Neural crest cell (in vitro differentiated cells): ENCODE results near the gene OPN3. TPM values are rescaled to one million over a fixed set of nuclear protein-coding genes. Genes with fewer than 3 reads are reported as not detected.

Experiments used
- DNase-seq: peaks from one replicate; pipeline ENCODE4 v3.0.0; 2021; ENCODE audit warnings: low read depth, mixed read lengths, low spot score
- H3K27ac Mint-ChIP-seq: one replicate; pipeline ENCODE4 v1.8.0; 2021; ENCODE audit warnings: mild to moderate bottlenecking, mixed read lengths; ENCODE audit not compliant: unreplicated experiment
- H3K27me3 Mint-ChIP-seq: 2 replicates; pipeline ENCODE4 v1.8.0; 2021; ENCODE audit warnings: low read depth, mild to moderate bottlenecking, mixed read lengths
- H3K36me3 Mint-ChIP-seq: 2 replicates; pipeline ENCODE4 v1.8.0; 2021; ENCODE audit warnings: low read depth, mild to moderate bottlenecking, mixed read lengths
- H3K4me1 Mint-ChIP-seq: 2 replicates; pipeline ENCODE4 v1.8.0; 2021; ENCODE audit warnings: mixed read lengths
- H3K4me3 Mint-ChIP-seq: one replicate; pipeline ENCODE4 v1.8.0; 2021; ENCODE audit warnings: mild to moderate bottlenecking, mixed read lengths
- H3K9me3 Mint-ChIP-seq: 2 replicates; pipeline ENCODE4 v1.8.0; 2021; ENCODE audit warnings: mixed read lengths
- CTCF ChIP-seq: fragments of 200-600 bp; sonication (generic); conservative IDR thresholded peaks from 2 replicates; pipeline ENCODE4 v1.5.0; 2021; ENCODE audit warnings: antibody characterized with exemption, mild to moderate bottlenecking
- total RNA-seq: library from RNA; stranded (reverse); gene quantifications from 2 replicates; pipeline ENCODE4 v1.2.1, GENCODE V29; 2021

The OPN3 gene
- total RNA-seq, 1 donor from 2014 or later = 31.2 TPM

DNA sequence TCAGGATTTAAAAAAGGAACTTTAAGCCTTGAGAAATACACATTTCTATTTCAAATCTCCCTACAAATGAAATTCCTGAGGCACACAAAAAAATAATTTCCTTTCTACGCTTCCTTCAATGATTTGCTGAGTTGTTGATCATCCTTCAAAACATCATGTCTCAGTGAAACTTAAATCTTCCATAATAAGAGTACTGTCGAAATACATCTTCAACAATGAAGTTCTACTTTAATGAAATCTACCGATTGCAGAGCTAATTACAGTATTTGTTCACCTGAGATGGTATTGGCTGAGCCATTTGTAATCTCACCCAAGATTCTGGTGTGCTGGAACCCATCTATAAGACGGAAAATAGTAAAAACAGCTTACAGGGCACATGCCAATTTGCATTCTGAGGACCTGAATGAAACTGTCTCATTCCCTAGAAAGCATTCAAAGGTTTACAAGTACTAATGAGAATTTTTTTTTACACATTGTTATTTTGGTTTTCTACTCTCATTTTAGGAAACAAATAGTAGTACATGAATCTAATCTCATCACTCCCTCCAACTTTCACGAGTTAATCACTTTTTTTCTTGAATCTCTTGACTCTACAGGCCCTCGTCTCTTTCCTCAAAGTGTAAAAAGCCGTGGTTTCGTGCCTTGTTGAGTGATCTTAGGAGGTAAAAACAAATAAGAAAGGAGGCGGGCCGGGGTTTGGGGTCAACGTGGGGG, 1.1 kb downstream of the OPN3 start:
- Mint-ChIP-seq H3K27me3 (no peaks in the 10 kb centered on the region), H3K4me1 (peaks cover 33% of the 10 kb centered on the region), H3K36me3 (peaks cover 30% of the 10 kb centered on the region), H3K9me3 (peaks cover 11% of the 10 kb centered on the region), H3K4me3 (peak overlapping the region; percentile 86), H3K27ac (peak overlapping the region; percentile 1)
- TF ChIP-seq CTCF = no peak
- no peak for DNase-seq

DNA sequence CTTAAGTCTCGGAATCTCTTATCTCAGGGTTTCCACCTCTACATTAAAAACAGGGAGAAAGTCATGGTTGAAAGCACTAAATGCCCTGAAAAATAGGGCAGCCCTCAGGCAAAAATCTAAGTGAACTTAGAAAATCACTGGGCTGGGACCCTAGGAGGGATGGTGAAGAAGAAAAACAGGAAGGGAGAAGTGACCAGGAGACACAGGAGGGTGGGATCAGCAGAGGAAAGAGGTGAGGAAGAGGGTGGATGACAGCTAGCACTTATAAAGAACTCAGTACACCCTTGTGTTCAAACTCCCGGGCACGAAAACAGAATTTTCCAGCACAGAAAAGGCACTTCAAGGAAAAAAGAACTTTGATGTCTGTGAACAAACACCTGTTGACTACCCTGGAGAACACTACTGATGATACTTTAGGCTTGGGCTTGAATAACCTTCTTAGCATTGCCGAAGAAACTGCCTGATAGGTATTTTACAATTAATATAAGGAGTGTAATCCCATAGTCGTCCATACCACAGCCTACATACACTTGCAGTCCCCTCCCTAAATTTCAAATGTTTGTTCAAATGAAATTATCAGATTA, 2.0 kb downstream of the OPN3 start:
- H3K36me3 Mint-ChIP-seq = peaks cover 30% of the 10 kb centered on the region
- no peak overlapping the region for H3K27ac Mint-ChIP-seq
- peak overlapping the region; percentile 80 for H3K4me3 Mint-ChIP-seq
- no peak for TF ChIP-seq CTCF
- H3K27me3 Mint-ChIP-seq = no peaks in the 10 kb centered on the region
- H3K9me3 Mint-ChIP-seq = peaks cover 11% of the 10 kb centered on the region
- DNase-seq = no peak
- H3K4me1 Mint-ChIP-seq = peaks cover 33% of the 10 kb centered on the region

DNA sequence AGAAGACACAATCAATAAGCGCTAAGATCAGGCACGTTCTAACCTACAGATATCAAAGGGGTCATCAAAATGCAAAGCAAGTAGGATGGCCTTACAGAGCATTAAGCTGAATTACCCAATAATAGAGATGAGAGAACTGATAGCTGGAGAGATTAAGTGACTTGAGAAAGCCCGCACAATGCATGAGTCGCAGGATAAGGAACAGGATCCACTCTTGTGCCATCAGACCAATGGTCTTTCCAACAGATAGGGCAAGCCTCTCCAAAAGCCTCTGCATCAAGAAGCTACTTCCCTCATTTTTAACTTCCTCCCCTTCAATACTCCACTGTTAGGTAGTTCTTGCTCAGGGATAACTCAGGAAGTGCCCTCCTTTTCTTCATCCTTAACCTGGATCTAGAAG, 2.6 kb downstream of the OPN3 start:
- Mint-ChIP-seq H3K9me3 (peaks cover 11% of the 10 kb centered on the region), H3K36me3 (peaks cover 30% of the 10 kb centered on the region), H3K4me1 (peaks cover 33% of the 10 kb centered on the region), H3K27ac (no peak overlapping the region), H3K4me3 (peak overlapping the region; percentile 80), H3K27me3 (no peaks in the 10 kb centered on the region)
- no peak for TF ChIP-seq CTCF
- no peak for DNase-seq

DNA sequence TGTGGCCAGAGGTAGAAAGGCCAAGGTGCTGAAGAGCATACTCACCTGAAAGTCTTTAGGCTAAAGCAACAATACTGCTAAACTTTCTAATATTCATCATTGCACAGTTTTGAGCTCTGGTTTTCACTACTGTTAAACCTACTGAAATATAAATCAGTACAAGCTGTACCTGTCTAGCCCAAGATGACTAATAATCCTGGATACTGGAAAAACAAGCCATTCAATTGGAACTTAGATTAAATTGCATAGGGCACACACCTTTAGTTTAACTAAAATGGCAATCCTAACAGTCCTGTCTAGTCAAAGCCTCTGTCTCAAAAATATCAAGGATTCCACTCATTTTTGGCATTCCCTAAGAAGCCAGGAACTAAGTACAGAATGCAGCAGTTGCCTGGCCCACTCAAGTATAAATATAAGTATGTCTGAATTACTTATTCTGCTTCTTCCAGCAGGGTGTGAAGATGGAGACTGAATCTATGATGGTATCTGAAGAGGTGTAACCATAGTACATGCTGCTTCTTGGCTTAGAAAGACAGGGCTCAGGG, 3.1 kb downstream of the OPN3 start:
- Mint-ChIP-seq H3K27ac (no peak overlapping the region), H3K27me3 (no peaks in the 10 kb centered on the region), H3K9me3 (peaks cover 7% of the 10 kb centered on the region), H3K36me3 (peaks cover 28% of the 10 kb centered on the region), H3K4me1 (peaks cover 33% of the 10 kb centered on the region), H3K4me3 (peak overlapping the region; percentile 80)
- TF ChIP-seq CTCF = no peak
- no peak for DNase-seq

DNA sequence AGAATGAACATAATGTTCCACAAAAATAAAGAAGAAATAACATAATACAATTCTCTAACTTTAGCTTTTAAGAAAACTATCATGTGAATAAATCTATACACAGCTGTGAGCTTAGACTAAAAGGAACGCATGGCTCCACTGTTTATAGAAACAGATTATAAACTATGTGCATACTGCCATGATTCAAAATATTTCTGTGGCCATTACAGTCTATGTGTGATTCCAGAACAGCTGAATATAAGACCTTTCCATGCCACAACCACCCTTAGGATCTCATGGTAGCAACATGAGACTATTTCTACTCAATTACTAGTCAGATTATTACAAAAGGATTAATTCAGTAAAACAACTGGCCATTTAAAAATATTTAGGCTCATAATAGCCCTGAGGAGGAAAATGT, 3.9 kb downstream of the OPN3 start:
- no peak for DNase-seq
- TF ChIP-seq CTCF = no peak
- Mint-ChIP-seq H3K4me3 (peak overlapping the region; percentile 21), H3K27me3 (no peaks in the 10 kb centered on the region), H3K9me3 (peaks cover 6% of the 10 kb centered on the region), H3K36me3 (peaks cover 35% of the 10 kb centered on the region), H3K4me1 (peaks cover 33% of the 10 kb centered on the region), H3K27ac (no peak overlapping the region)
